ENCODE data around the gene RGS8.

RGS8 gene

DNA sequence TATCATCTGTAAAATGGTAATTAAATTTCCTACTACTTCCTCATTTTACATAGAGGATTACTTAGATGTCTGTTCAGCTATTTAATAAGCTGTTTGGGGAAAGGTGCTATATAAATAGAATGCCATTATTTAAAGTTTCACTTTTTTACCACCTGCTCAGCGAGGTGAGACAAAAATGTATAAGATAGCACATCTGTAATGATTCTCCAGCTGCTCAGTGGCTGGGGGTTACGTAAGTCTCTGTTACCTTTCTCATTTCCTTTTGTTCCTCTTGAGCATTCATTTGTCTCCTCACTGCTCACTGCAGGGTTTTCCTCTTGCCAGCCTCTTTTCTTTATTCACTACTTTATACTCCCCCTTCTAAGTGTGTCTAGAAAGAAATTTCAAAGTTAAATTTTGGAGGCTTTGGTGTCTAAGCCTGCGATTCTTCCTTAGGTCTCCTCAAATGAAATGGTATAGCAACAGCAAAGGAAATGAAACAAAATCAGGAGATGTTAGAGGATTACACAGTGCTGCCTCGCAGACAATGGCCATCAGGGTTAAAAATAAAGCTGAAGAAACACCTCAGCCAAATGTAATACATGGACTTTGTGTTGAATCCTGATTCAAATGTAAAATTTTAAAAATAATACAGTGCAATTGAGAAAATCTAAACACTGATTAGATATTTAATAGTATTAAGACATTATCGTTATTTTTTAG is 6.8 kb downstream of the RGS8 start:
- in situ Hi-C loops (cut with HindIII; ENCODE audit: low pct_ligation_motif_present, low pct_unique_long_range_greater_than_20kb, low sequenced_read_pairs): no loop called here
- no peak for DNase-seq

DNA sequence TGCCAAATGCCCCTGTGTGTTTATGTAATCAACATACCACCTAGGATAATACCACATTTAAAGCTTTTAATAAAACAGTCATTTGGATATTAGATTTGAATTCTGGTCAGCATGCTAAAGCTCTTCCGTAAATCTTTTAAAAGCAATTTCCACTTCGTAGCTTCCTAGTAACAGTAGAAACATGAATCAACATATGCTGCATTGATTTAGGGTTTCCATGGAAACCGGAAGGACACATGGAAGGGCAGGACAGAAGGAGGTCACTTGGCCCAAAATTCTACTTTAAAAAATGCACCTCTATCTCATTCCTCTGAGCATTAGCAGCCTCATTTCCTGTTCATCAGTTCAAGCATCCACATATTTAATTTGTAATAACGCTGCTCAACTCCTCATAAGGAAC is 8.1 kb downstream of the RGS8 start:
- in situ Hi-C loops (cut with HindIII; ENCODE audit: low pct_ligation_motif_present, low pct_unique_long_range_greater_than_20kb, low sequenced_read_pairs): no loop called here

GRCh38 chr1:182674346-182675246 is 9.8 kb downstream of the RGS8 start:
- no peak for DNase-seq
- in situ Hi-C loops (cut with HindIII; ENCODE audit: low pct_ligation_motif_present, low pct_unique_long_range_greater_than_20kb, low sequenced_read_pairs): no loop called here

More for the DNA sequence above, 8.1 kb downstream of the RGS8 start:
- DNase-seq: no peak

GRCh38 chr1:182672487-182672836 is 11.9 kb downstream of the RGS8 start:
- no peak for DNase-seq
- in situ Hi-C loops (cut with HindIII; ENCODE audit: low pct_ligation_motif_present, low pct_unique_long_range_greater_than_20kb, low sequenced_read_pairs): no loop called here

GRCh38 chr1:182671750-182672486 is 12.5 kb downstream of the RGS8 start:
- in situ Hi-C loops (cut with HindIII; ENCODE audit: low pct_ligation_motif_present, low pct_unique_long_range_greater_than_20kb, low sequenced_read_pairs): no loop called here
- no peak for DNase-seq

DNA sequence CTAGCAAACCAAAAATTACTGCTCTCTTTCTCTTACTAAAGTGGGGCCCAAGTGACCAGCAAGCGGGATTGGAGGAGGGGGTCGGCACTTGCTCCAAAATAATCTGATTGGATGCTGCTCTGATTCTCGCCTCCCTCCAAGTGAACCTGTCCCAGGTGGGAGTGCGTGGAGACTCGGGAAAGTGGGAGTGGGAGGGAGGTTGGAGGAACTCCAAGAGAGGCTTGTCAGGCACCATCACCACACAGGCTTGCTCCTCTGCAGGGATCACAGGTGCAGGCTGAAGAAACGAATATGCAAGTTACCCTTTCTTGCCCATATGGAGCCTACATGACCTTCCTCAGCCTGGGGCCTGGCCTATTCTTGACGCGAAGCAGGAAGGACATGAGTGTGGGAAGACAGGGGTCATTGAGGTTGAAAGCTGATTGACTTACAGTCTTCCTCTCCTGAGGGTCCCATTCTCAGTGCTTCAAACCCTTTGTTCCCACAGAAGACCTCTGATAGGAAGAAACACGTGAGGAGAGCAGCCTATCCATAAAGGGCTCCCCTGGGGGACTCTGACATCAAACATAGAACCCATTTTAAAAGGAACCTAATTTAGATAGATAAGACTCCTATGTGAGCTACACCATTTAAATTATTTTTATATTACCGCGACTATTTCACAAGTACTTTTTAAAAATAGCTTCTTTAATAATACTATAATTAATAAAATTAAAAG is 14.2 kb downstream of the RGS8 start:
- no peak for DNase-seq
- in situ Hi-C loops (cut with HindIII; ENCODE audit: low pct_ligation_motif_present, low pct_unique_long_range_greater_than_20kb, low sequenced_read_pairs): no loop called here

DNA sequence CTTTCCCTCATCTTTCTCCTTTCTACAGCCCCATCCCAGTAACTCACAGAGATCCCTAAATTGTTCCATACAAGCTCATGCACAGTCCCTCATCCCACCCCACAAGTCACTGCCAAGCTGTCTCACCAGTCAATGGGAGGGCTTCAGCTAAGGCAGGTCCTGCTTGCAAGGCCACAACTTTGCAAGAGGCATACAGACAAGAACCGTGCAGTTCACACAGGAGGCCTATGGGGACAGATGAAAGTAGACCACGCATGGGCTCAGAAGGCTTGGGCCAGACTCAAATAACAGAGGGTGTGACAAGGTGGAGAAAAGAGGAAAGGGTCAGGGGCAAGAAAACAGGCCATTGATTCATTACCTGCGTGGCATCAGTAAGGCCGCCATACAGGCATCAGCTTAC is 15.1 kb downstream of the RGS8 start:
- in situ Hi-C loops (cut with HindIII; ENCODE audit: low pct_ligation_motif_present, low pct_unique_long_range_greater_than_20kb, low sequenced_read_pairs): no loop called here
- no peak for DNase-seq

DNA sequence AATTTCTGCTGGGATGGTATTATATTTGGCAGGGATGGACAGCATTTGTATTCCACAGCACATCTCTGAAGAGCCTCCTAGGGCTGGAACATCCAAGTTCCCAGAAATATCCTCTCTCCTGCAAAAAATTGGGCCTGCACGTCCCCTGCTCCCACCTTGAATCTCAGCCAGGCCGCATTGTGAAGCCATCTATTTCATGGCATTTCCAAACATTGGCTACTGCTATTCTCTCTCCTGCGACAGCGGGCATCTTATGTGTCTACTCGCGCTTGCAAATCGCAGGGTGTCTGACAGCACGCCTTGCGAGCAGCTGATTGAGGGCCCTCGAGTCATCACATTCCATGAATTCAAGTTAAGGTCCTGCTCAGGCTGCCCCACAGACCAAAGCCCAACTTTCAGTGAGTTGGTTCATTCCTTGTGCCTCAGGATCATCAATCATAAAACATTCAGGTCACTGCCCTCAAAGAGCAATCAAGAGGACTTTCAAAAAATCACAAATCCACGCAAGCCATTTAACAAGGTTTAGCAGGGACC is 15.8 kb downstream of the RGS8 start:
- DNase-seq: no peak
- in situ Hi-C loops (cut with HindIII; ENCODE audit: low pct_ligation_motif_present, low pct_unique_long_range_greater_than_20kb, low sequenced_read_pairs): no loop called here

- in situ Hi-C loops (cut with HindIII; ENCODE audit: low pct_ligation_motif_present, low pct_unique_long_range_greater_than_20kb, low sequenced_read_pairs): no loop called here
- DNase-seq: no peak
Measured at GRCh38 chr1:182667848-182668505, 16.4 kb downstream of the RGS8 start.

DNA sequence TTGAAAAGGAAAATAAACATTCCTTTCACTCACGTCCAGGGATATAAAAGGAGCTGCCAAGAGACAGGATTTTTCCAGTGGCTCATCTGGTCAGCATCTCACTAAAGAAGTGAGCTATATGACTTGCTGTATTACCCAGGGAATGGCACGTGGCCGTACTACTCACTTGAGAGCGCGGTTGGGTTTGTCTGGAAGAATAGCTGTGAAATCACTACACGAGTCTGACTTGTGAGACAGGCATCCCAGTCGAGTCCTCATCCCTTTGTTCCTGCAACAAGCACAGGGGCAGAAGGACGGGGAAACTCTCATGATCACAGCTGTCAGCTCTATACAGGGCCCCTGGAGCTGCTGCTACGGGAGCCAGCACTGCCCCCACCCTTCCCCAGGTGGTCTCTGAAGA is 17.7 kb downstream of the RGS8 start:
- DNase-seq: no peak
- in situ Hi-C loops (cut with HindIII; ENCODE audit: low pct_ligation_motif_present, low pct_unique_long_range_greater_than_20kb, low sequenced_read_pairs): no loop called here

DNA sequence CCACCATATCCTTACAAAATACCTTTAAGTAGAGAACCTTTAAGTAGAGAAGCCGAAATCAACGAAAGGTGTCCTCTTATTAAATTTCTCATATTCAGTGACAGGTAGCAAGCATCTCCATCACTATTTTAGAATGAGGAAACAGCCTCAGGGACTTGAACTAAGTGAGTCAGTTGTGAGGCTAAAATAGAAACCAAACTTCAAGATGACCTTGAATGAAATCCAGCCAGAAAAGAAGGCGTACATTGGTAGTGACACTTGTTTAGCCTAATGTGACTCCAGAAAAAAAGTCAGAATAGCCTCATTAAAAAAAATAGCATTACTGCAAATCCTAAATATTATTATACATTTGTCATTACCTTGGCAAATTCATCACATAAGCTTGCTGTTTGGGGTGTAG is 20.1 kb downstream of the RGS8 start:
- no peak for DNase-seq
- in situ Hi-C loops (cut with HindIII; ENCODE audit: low pct_ligation_motif_present, low pct_unique_long_range_greater_than_20kb, low sequenced_read_pairs): no loop called here

DNA sequence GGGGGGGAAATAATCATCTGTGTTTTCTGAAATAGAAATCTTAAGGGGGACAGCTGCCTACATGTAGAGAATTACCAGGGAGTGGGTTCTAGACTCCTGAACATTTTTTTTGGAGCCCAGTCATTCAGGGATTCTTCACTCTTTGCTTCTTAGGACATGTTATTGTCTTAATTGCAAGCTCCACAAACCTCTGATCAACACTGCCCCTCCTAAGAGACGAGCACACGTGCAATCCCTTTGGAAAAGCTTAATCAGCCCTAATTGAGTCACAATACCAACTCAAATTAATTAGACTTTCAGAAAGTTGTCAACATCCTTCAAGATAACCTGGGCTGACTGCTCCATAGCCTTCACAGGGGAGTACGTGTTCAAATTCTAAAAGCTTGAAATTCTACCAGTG is 21.4 kb downstream of the RGS8 start:
- no peak for DNase-seq
- in situ Hi-C loops (cut with HindIII; ENCODE audit: low pct_ligation_motif_present, low pct_unique_long_range_greater_than_20kb, low sequenced_read_pairs): no loop called here

GRCh38 chr1:182662121-182662890 is 22.1 kb downstream of the RGS8 start:
- DNase-seq: no peak
- in situ Hi-C loops (cut with HindIII; ENCODE audit: low pct_ligation_motif_present, low pct_unique_long_range_greater_than_20kb, low sequenced_read_pairs): no loop called here

GRCh38 chr1:182658055-182658454 is 26.3 kb downstream of the RGS8 start:
- in situ Hi-C loops (cut with HindIII; ENCODE audit: low pct_ligation_motif_present, low pct_unique_long_range_greater_than_20kb, low sequenced_read_pairs): no loop called here
- no peak for DNase-seq

DNA sequence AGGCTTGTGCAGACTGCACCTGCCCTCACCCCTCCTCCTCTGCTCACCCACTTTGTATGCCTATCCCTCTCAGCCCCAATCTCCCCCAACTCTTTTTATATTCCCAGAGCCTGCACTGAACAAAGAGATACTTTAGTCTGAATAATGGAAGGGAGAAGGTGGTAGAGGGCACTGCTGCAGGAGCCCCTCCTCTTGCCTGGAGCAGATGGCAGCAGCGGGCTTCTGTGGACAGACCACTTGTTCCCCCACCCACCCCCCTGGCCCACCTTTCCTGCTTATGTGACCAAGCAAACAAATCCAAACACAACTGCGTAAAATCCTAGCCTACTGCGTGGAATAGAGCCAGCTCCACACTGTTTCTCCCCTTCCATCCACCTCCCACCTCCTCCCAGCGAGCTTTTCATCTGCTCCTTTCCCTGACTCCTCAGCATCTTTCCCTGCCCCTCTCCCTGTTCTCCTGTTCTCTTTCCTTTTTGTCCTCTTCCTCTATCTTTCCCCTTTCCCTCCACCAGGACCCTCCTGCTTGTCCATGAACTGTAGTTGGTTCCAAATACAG is 27.5 kb downstream of the RGS8 start:
- in situ Hi-C loops (cut with HindIII; ENCODE audit: low pct_ligation_motif_present, low pct_unique_long_range_greater_than_20kb, low sequenced_read_pairs): no loop called here
- DNase-seq: no peak

- in situ Hi-C loops (cut with HindIII; ENCODE audit: low pct_ligation_motif_present, low pct_unique_long_range_greater_than_20kb, low sequenced_read_pairs): no loop called here
- DNase-seq: no peak
Measured at GRCh38 chr1:182653986-182654385, 30.4 kb downstream of the RGS8 start.

DNA sequence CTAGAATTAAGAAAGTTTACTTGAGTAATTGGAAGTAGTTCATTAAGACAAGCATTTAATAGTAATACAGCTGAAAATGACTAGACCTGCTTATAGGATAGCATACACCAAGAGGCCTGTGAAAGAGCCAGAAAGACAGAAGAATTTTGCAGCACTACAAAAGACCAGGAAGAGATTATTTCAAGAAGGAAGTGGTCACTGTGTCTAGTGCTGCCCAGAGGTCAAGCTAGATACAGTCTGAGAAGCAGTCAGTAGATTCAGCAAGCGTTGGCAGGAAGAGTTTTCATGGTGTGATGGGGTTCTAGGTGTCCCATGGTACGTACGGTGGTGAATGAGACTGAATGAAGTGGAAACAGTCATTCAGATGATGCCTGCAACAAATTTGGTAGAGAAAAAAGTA is 31.5 kb downstream of the RGS8 start:
- no peak for DNase-seq
- in situ Hi-C loops (cut with HindIII; ENCODE audit: low pct_ligation_motif_present, low pct_unique_long_range_greater_than_20kb, low sequenced_read_pairs): no loop called here

Measured in ACHN (cell line).